HCT116 (cell line): Measurements from ENCODE around the gene ODAPH. TPM values are rescaled to one million over a fixed set of nuclear protein-coding genes. Genes with fewer than 3 reads are reported as not detected.

ENCODE experiments used
- ATAC-seq: fragments of 200-7000 bp; cut with Tn5 transposase; 2 replicates; pipeline ENCODE4 v1.9.1; 2020; ENCODE audit warnings: mild to moderate bottlenecking, moderate library complexity
- BruUV-seq: library from RNA; stranded (reverse); fragments of 400-500 nt; replicated peaks from 2 replicates; lab custom pipeline; 2021; lab: Mats Ljungman, UMichigan
- CTCF ChIA-PET: fragments of 300-600 bp; sonication (Branson Sonifier 250); formaldehyde crosslinking; loops from one replicate; lab custom pipeline; 2021; ENCODE audit warnings: antibody characterized with exemption; lab: Charles Lee
- POLR2A ChIA-PET: fragments of 300-600, 350-600 bp; sonication (Branson Sonifier 250); formaldehyde crosslinking; loops from one replicate; lab custom pipeline; 2021; ENCODE audit warnings: antibody characterized with exemption; lab: Charles Lee
- RAD21 ChIA-PET, 2 experiments: fragments of 300-600 bp; sonication (Branson Sonifier 250); formaldehyde crosslinking; loops; one replicate each; lab custom pipeline; 2023; ENCODE audit warnings: low total read pairs in 2 of 2; ENCODE audit not compliant: uncharacterized antibody in 2 of 2, unreplicated experiment in 2 of 2, low non-redundant PET in 1 of 2; lab: Charles Lee
- DNase-seq: peaks from one replicate; pipeline ENCODE4 v3.0.0-alpha.2; 2010; ENCODE audit warnings: low read depth, low spot score
- H2AFZ ChIP-seq: fragments of 200-600 bp; shearing (Covaris generic), sonication (generic); 2 replicates; pipeline ENCODE4 v1.6.1; 2017; ENCODE audit warnings: low read depth, mixed run types, mixed read lengths, antibody characterized with exemption, low read length; ENCODE audit not compliant: poor library complexity, severe bottlenecking
- H3K27ac ChIP-seq: 2 replicates; pipeline ENCODE4 v1.5.1; 2012; ENCODE audit warnings: low read depth, low read length
- H3K27me3 ChIP-seq: fragments of 200-600 bp; sonication (generic); 2 replicates; pipeline ENCODE4 v1.6.1; 2016; ENCODE audit warnings: mixed run types, low read length, mixed read lengths; ENCODE audit not compliant: insufficient read depth
- H3K36me3 ChIP-seq, 2 experiments: fragments of 200-500 bp in 1 of 2; fragments of 200-600 bp in 1 of 2; sonication (Bioruptor generic) in 1 of 2; sonication (generic) in 1 of 2; 2 replicates each; pipeline versions ENCODE4 v1.5.1 to v1.6.1; 2014 to 2016; ENCODE audit warnings: low read length in 2 of 2, inconsistent platforms in 1 of 2, mixed read lengths in 1 of 2, mixed run types in 1 of 2; ENCODE audit not compliant: insufficient read depth in 2 of 2, control insufficient read depth in 1 of 2
- H3K4me1 ChIP-seq, 2 experiments: fragments of 200-600 bp in 1 of 2; sonication (generic) in 1 of 2; 2 replicates each; pipeline versions ENCODE4 v1.5.1 to v1.6.1; 2012 to 2017; ENCODE audit warnings: low read length in 2 of 2, inconsistent platforms in 1 of 2, mild to moderate bottlenecking in 1 of 2, mixed read lengths in 1 of 2, mixed run types in 1 of 2, moderate library complexity in 1 of 2; ENCODE audit not compliant: insufficient read depth in 2 of 2, control insufficient read depth in 1 of 2
- H3K4me2 ChIP-seq: fragments of 200-600 bp; sonication (generic); 2 replicates; pipeline ENCODE4 v1.6.1; 2017; ENCODE audit warnings: mixed run types, low read length, mixed read lengths
- H3K4me3 ChIP-seq, 2 experiments: fragments of 200-600 bp in 1 of 2; sonication (generic) in 1 of 2; replicated peaks in 1 of 2; 2 replicates each; pipeline ENCODE4 v1.5.1; 2011 to 2016; ENCODE audit warnings: low read length in 2 of 2, control low read depth in 1 of 2, low read depth in 1 of 2, mild to moderate bottlenecking in 1 of 2, mixed read lengths in 1 of 2, mixed run types in 1 of 2
- H3K79me2 ChIP-seq: fragments of 200-600 bp; sonication (generic); 2 replicates; pipeline ENCODE4 v1.6.1; 2017; ENCODE audit warnings: mild to moderate bottlenecking, mixed run types, low read length, moderate library complexity, mixed read lengths; ENCODE audit not compliant: insufficient read depth
- H3K9ac ChIP-seq: fragments of 200-600 bp; sonication (generic); 2 replicates; pipeline ENCODE4 v1.6.1; 2016; ENCODE audit warnings: low read length, mixed read lengths
- H3K9me2 ChIP-seq: fragments of 200-600 bp; sonication (generic), shearing (Covaris generic); 2 replicates; pipeline ENCODE4 v1.6.1; 2017; ENCODE audit warnings: mixed run types, mild to moderate bottlenecking, moderate library complexity; ENCODE audit not compliant: insufficient read depth
- H3K9me3 ChIP-seq, 2 experiments: fragments of 200-500 bp in 1 of 2; fragments of 200-600 bp in 1 of 2; sonication (Bioruptor generic) in 1 of 2; sonication (generic) in 1 of 2; 2 replicates each; pipeline ENCODE4 v1.6.1; 2014 to 2017; ENCODE audit warnings: low read length in 2 of 2, mixed read lengths in 2 of 2, inconsistent platforms in 1 of 2, low read depth in 1 of 2, mild to moderate bottlenecking in 1 of 2, mixed run types in 1 of 2, moderate library complexity in 1 of 2; ENCODE audit not compliant: control insufficient read depth in 1 of 2, insufficient read depth in 1 of 2
- H4K20me1 ChIP-seq: fragments of 200-600 bp; sonication (generic), shearing (Covaris generic); 2 replicates; pipeline ENCODE4 v1.6.1; 2017; ENCODE audit warnings: mixed run types, mild to moderate bottlenecking, moderate library complexity; ENCODE audit not compliant: insufficient read depth
- CBX3 ChIP-seq: IDR thresholded peaks from 2 replicates; pipeline ENCODE4 v1.6.1; 2012; ENCODE audit warnings: low read depth
- CEBPB ChIP-seq: IDR thresholded peaks from 2 replicates; pipeline ENCODE4 v1.6.1; 2012; ENCODE audit warnings: low read depth
- EGR1 ChIP-seq: IDR thresholded peaks from 2 replicates; pipeline ENCODE4 v1.6.1; 2012; ENCODE audit warnings: low read depth
- EZH2 ChIP-seq: fragments of 200-600 bp; sonication (generic); IDR thresholded peaks from 2 replicates; pipeline ENCODE4 v1.6.1; 2017; ENCODE audit warnings: antibody characterized with exemption, mixed run types
- FOSL1 ChIP-seq: IDR thresholded peaks from 2 replicates; pipeline ENCODE4 v1.6.1; 2012; ENCODE audit warnings: low read depth
- JUND ChIP-seq: IDR thresholded peaks from 2 replicates; pipeline ENCODE4 v1.6.1; 2012
- POLR2A ChIP-seq: IDR thresholded peaks from 2 replicates; pipeline ENCODE4 v1.7.0; 2011; ENCODE audit warnings: borderline replicate concordance; ENCODE audit not compliant: insufficient read depth, insufficient read length; ENCODE audit errors: extremely low read depth
- RAD21 ChIP-seq: IDR thresholded peaks from 2 replicates; pipeline ENCODE4 v1.6.1; 2012; ENCODE audit warnings: low read depth, mild to moderate bottlenecking
- SRF ChIP-seq: IDR thresholded peaks from 2 replicates; pipeline ENCODE4 v1.6.1; 2012; ENCODE audit warnings: low read depth
- TCF7L2 ChIP-seq: IDR thresholded peaks from 2 replicates; pipeline ENCODE4 v1.7.0; 2011; ENCODE audit warnings: borderline replicate concordance, inconsistent platforms; ENCODE audit not compliant: insufficient read depth, insufficient read length; ENCODE audit errors: extremely low read depth
- ZFX ChIP-seq: fragments of 450-650 bp; IDR thresholded peaks from 2 replicates; pipeline ENCODE4 v1.6.1; 2017
- ZNF274 ChIP-seq: fragments of 200-500 bp; sonication (Bioruptor generic); IDR thresholded peaks from 2 replicates; pipeline ENCODE4 v1.6.1; 2014; ENCODE audit warnings: mild to moderate bottlenecking, low read depth, low read length, inconsistent platforms
- intact Hi-C: fragments of 100-400 bp; cut with micrococcal nuclease; formaldehyde crosslinking; loops from 2 replicates; pipeline ENCODE4 v1.10.0; 2022
- total RNA-seq: library from RNA; stranded (reverse); gene quantifications from one replicate; pipeline ENCODE4 v1.2.1, GENCODE V29; 2021; ENCODE audit not compliant: unreplicated experiment
- TF ChIP-seq, protein P1 (sequence below): IDR thresholded peaks from 2 replicates; pipeline ENCODE4 v1.6.1; 2012; ENCODE audit warnings: low read depth
- TF ChIP-seq, protein P2 (sequence below), 3 experiments: fragments of 200-600 bp in 1 of 3; sonication (generic) in 1 of 3; IDR thresholded peaks in 2 of 3; conservative IDR thresholded peaks in 1 of 3; 2 replicates each; pipeline ENCODE4 v1.5.1; 2012 to 2017; ENCODE audit warnings: low read depth in 2 of 3, low read length in 2 of 3, antibody characterized with exemption in 1 of 3, borderline replicate concordance in 1 of 3, control low read depth in 1 of 3, mild to moderate bottlenecking in 1 of 3, mixed read lengths in 1 of 3, mixed run types in 1 of 3, moderate library complexity in 1 of 3; ENCODE audit not compliant: insufficient read depth in 1 of 3

The ODAPH gene
- total RNA-seq, 1 experiment from 2014 or later, result not detected

DNA sequence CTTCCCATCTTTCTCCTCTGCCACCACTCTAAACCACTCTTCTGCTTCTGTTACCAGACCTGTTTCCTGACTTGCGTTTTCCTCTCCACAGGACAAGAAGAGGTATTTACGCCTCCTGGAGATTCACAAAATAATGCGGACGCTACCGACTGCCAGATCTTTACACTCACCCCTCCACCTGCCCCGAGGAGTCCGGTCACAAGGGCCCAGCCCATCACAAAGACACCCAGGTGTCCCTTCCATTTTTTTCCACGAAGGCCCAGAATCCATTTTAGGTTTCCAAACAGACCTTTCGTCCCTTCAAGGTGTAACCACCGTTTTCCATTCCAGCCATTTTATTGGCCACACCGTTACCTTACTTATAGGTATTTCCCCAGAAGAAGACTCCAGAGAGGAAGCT lies 8.2 kb downstream of the ODAPH start:
- Histone ChIP-seq H3K36me3 (no peaks in the 10 kb centered on the region), H4K20me1 (no peaks in the 10 kb centered on the region), H3K9me3 (no peaks in the 10 kb centered on the region), H3K9me2 (no peaks in the 10 kb centered on the region), H3K27me3 (no peaks in the 10 kb centered on the region), H3K4me1 (no peaks in the 10 kb centered on the region), H2AFZ (no peak overlapping the region), H3K9ac (no peak overlapping the region), H3K27ac (no peak overlapping the region), H3K4me3 (no peak overlapping the region), H3K79me2 (no peaks in the 10 kb centered on the region), H3K4me2 (no peak overlapping the region)
- RAD21 ChIA-PET, result no interaction called here
- intact Hi-C loops, result no loop called here
- ATAC-seq, result no peak
- POLR2A ChIA-PET, result no interaction called here
- CTCF ChIA-PET, result no interaction called here
- TF ChIP-seq SRF, result no peak
- no peak for TF ChIP-seq FOSL1
- no peak for TF ChIP-seq ZNF274
- TF ChIP-seq RAD21, result no peak
- no peak for TF ChIP-seq JUND
- no peak for TF ChIP-seq TCF7L2
- TF ChIP-seq, protein P1, sequence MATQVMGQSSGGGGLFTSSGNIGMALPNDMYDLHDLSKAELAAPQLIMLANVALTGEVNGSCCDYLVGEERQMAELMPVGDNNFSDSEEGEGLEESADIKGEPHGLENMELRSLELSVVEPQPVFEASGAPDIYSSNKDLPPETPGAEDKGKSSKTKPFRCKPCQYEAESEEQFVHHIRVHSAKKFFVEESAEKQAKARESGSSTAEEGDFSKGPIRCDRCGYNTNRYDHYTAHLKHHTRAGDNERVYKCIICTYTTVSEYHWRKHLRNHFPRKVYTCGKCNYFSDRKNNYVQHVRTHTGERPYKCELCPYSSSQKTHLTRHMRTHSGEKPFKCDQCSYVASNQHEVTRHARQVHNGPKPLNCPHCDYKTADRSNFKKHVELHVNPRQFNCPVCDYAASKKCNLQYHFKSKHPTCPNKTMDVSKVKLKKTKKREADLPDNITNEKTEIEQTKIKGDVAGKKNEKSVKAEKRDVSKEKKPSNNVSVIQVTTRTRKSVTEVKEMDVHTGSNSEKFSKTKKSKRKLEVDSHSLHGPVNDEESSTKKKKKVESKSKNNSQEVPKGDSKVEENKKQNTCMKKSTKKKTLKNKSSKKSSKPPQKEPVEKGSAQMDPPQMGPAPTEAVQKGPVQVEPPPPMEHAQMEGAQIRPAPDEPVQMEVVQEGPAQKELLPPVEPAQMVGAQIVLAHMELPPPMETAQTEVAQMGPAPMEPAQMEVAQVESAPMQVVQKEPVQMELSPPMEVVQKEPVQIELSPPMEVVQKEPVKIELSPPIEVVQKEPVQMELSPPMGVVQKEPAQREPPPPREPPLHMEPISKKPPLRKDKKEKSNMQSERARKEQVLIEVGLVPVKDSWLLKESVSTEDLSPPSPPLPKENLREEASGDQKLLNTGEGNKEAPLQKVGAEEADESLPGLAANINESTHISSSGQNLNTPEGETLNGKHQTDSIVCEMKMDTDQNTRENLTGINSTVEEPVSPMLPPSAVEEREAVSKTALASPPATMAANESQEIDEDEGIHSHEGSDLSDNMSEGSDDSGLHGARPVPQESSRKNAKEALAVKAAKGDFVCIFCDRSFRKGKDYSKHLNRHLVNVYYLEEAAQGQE, result no peak
- no peak for TF ChIP-seq ZFX
- TF ChIP-seq CBX3, result no peak
- TF ChIP-seq, protein P2, sequence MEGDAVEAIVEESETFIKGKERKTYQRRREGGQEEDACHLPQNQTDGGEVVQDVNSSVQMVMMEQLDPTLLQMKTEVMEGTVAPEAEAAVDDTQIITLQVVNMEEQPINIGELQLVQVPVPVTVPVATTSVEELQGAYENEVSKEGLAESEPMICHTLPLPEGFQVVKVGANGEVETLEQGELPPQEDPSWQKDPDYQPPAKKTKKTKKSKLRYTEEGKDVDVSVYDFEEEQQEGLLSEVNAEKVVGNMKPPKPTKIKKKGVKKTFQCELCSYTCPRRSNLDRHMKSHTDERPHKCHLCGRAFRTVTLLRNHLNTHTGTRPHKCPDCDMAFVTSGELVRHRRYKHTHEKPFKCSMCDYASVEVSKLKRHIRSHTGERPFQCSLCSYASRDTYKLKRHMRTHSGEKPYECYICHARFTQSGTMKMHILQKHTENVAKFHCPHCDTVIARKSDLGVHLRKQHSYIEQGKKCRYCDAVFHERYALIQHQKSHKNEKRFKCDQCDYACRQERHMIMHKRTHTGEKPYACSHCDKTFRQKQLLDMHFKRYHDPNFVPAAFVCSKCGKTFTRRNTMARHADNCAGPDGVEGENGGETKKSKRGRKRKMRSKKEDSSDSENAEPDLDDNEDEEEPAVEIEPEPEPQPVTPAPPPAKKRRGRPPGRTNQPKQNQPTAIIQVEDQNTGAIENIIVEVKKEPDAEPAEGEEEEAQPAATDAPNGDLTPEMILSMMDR (IDR thresholded peaks at IDR 0.05 in 2 of 3, conservative IDR thresholded peaks at IDR 0.05 in 1 of 3; ENCODE audit: borderline replicate concordance in 1 of 3, insufficient read depth in 1 of 3, low read depth in 2 of 3, low read length in 2 of 3), result no peak
- TF ChIP-seq POLR2A, result no peak
- no peak for TF ChIP-seq EZH2
- TF ChIP-seq CEBPB, result no peak
- no peak for TF ChIP-seq EGR1
- BruUV-seq, result no TSS peak
- no peak for DNase-seq
